ENCODE measurements around the gene ZNF555.
A peak's percentile ranks its signal among the peaks of the same experiment; 100 is the strongest.
"Not testable (repeated sequence)": the region's sequence is repeated elsewhere in the genome, so short reads cannot be mapped to it uniquely, and the experiment has no call there.

ZNF555 gene

DNA sequence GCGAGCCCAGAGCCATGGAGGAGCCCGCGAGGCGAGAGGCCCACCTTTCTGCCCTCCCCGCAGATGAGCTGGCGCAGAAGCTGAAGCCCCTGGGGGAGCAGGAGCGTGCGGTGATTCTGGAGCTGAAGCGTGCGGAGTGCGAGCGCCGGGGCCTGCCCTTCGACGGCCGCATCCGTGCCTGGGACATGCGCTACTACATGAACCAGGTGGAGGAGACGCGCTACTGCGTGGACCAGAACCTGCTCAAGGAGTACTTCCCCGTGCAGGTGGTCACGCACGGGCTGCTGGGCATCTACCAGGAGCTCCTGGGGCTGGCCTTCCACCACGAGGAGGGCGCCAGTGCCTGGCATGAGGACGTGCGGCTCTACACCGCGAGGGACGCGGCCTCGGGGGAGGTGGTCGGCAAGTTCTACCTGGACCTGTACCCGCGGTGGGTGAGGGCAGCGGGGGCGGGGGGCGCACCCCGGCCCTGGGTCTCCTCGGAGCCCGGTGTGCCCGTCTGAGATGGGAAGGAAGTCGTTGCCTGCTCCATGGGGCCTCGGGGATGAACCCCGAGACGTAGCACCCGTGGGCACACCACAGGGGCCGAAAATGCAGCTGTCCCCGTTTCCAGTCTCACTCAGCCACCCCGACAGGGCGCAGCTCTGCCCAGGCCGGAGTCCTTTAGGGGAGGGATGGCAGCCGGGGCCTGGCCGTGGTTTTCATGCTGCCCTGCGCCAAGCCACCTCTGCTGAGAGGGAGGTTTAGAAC, 33.7 kb upstream of the ZNF555 start:
- DNase-seq = no peak

DNA sequence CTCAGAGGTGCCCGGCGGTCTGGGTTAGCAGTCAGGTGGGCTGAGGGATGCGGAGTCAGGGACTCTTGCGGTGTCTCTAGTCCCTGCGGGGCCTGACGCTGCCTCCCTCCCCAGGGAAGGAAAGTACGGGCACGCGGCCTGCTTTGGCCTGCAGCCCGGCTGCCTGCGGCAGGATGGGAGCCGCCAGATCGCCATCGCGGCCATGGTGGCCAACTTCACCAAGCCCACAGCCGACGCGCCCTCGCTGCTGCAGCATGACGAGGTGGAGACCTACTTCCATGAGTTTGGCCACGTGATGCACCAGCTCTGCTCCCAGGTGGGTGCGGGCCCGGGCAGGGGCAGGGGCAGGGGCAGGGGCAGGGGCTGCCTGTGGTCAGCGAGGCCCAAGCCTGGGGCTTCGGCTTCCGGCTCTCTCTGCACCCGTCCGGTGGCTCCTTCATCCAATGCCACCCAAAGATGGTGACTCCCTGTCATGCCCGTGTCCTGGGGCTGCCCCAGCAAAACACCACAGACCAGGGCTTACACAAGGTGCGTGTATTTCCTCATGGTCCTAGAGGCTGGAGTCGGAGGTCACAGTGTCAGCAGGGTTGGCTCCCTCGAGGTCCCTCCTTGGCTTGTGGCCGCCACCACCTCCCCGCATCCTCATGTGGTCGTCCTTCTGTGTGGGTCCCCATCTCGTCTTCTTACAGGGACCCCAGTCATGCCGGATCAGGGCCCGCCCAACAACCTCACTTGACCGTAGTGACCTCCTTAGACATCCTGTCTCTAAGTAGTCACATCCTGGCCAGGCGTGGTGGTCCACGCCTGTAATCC, 32.9 kb upstream of the ZNF555 start:
- no peak for DNase-seq

DNA sequence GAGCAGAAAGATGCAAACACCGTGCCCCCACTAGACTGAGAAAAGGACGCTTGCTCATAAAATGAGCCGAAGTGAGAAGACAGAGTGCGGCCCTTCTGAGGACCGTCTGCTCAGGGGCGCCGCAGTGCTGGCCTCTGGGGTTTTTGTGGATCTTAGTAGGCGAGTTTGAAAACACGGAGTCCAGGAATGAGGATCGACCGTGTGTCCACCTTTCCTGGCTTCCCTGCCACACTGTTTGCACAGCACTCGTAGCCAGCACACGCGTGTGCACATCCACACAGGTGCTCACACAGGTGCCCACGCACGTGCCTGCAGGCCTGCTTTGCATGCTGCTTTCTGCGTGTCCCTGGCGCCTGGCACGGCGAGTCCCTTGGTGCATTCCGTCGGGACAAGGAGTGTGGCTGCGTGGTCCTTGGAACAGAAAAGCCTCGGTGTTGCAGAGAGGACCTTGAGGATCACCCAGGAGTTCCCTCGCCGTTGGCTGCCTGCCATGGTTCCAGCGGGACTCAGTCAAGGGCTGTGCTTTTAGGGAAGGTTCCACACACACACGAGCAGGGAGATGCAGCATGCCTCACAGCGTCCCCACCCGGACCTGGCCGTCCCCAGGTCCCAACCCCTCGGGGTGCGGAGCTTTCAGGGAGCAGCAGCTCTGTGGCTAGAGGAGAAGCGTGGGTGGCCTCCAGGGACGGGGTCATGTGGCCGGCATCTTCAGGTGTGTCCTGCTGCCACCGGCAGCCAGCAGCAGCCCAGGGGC, 31.7 kb upstream of the ZNF555 start:
- no peak for DNase-seq

DNA sequence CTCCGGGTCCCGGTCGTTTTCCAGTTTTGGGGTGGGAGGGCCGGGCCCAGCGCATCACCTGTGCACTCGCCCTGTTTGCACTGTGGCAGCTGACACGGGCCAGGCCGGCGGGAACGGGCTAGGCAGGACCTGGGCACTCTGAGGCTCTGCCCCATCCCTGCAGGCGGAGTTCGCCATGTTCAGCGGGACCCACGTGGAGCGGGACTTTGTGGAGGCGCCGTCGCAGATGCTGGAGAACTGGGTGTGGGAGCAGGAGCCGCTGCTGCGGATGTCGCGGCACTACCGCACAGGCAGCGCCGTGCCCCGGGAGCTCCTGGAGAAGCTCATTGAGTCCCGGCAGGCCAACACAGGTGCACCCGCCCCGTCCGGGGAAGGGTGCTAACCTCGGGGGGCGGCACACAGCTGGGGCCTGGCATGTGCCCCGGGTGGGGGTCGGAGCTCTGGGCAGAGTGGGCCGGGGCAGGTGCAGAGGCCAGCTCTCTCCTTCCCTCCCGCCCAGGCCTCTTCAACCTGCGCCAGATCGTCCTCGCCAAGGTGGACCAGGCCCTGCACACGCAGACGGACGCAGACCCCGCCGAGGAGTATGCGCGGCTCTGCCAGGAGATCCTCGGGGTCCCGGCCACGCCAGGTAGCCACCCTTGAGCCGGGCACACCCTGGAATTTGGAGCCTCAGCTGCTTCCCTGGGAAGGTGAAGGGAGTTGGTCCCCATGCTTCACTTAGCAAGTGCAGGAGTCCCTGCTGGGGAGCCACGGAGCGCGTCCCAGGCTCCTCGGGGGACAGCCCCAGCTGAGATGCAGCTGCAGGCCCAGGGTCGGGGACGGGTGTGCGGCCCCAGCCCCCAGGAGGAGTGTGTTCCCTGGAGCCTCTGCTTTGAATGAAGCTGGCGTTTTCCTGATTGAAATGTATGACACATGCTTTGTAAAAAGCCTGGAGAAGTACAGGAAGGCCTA, 30.9 kb upstream of the ZNF555 start:
- DNase-seq = no peak

DNA sequence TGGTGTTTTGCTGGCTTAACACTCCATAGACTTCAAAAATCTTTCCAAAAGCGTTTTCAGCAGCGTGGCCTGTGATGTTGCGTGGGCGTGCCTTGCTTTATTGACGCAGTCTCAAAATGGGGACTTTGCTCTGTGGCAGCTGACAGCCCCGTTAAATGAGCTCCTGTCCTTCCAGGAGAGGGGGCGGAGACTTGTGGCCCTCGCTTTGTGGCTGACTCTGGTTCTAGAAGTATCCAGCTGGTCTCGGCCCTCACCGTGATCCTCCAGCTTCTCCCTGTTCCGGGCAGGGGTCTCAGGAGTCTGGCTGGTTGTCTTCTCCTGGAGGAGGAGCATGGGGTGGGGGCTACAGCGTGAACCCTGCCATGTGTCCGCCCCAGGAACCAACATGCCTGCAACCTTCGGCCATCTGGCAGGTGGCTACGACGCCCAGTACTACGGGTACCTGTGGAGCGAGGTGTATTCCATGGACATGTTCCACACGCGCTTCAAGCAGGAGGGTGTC, 30.0 kb upstream of the ZNF555 start:
- DNase-seq = no peak

DNA sequence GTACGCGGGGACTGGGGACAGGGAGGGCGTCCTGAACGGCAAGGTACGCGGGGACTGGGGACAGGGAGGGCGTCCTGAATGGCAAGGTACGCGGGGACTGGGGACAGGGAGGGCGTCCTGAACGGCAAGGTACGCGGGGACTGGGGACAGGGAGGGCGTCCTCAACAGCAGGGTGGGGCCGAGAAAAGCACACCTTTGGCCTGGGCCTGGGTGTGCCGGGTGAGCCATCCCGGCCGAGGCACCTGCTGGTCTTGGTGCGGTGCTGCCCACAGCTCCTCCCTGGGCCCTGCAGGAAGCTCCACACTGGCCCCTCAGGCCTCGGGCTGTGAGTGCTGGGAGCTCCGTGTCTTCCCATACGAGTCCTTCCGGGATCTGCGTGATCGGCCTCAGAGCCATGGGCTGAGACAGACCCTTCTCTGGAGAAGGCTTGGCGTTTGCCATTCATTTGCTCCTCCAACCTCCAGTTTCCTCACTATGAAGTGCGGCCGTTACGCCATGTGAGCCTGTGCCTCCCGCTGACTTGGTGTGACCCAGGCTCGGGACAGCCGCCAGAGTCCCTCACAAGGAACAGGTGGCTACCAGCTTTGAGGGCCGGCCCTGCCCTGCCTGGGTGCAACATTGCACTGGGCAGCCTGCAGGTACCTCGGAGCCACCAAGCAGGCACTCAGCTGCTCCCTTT, 29.4 kb upstream of the ZNF555 start:
- DNase-seq = no peak

DNA sequence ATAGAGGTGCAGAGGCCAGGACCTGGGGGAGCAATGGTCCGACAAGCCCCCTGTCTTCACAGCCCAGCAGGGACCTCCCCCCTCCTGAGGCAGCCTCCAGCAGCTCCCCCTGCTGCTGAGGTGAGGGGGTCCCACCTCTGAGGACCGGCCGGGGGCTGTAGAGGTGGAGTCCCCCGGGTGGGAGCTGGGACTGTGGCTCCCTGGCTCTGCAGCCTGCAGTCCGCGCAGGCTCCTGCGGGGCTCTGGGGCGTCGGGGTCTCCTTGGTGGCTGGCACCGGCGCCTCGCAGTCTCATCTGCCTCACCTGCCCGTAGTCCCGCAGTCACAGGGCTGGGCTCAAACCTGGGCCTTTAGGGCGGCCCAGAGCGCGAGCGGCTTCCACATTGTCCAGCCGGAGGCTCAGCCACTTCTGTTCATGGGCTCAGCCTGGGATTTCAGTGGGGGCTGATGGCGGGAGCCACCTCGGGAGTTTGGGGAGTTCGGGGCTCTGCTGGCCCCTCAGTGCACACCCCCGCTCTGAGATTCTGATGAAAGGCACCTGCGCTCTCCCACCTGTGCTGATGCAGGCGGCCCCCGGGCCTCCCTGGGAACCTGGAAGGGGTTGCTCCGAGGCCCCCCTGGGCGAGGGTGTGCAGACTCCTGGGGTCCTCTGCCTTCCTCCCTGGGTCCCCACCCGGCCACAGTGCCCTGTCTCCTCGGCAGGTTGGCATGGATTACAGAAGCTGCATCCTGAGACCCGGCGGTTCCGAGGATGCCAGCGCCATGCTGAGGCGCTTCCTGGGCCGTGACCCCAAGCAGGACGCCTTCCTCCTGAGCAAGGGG, 28.7 kb upstream of the ZNF555 start:
- no peak for DNase-seq

DNA sequence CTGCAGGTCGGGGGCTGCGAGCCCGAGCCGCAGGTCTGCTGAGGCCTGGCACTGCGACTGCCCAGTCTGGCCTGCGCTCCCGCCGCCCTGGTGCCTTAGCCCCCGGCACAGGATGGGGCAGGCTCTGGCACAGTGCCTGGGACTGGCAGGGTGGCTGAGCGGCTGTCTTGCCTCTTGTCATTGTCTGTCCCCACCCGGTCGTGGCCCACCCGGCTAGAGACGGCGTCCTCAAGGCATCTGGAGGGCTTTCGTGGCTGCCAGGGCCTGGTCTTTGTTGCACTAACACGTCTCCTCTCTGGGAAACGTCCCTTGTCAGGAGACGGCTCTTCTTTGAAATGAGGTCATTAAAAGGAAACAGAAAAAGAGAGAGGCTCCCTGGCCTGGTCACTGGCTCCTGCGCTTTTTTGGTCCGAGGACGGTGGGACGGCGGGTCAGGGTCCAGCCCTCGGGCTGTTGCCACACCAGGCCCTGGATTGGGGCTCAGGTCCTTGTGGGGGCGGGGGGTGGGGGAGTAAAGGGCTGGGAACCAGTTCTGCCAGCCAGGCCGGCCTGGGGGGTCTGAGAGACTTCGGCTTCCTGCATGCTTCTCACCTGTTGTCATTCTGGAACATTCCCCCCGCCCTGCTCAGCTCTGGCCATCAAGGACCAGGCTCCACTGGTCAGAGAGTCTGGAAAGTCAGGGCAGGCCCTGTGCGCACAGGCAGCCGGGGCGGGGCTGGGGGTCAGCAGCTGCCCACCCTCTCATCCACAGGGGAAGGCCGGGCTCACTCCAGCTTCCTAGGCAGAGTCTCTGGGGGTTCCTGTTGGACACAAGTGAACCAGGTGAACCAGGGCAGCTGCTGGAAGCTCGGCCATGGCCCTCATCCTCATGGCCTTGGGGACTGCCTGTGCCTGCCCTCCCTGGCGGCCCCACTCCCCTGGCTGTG, 27.8 kb upstream of the ZNF555 start:
- no peak for DNase-seq

DNA sequence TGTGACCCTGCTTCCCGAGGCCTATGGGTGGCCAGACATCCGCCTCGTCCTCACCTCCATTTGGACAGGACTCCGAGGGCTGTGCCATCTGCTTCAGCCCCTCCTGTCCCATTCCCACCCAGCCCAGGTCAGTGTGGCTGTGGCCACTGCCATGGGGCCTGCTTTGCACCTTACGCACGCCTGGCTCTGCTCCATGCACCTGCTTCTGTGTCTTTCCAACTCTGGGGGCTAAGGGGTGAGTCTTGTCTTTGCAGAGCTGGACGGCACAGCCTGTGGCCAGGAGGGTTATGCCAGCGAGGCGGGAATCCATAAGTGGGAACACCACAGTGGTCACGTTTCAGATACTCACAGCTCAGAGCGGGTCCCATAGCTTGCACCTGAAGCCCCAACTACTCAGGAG, 26.8 kb upstream of the ZNF555 start:
- no peak for DNase-seq

DNA sequence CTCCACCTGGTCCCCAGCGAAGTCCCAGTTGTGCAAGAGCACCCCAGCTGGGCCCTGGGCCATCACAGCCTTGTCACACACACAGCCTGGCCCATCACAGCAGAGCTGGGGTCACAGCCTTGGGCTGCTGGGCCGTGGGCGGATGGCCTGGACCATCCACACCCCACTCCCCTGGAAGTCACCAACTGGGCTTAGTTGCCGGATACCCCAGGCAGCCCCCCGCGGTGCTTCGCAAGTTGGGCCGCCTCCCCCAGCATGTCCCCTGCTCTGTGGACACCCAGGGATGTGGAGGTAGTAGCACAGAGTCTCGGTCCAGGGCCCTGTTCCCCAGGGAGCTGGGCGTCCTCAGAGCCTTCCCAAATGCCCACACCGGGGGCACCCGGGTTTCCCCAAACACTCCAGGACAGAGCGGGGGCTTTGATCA, 26.1 kb upstream of the ZNF555 start:
- DNase-seq = no peak

DNA sequence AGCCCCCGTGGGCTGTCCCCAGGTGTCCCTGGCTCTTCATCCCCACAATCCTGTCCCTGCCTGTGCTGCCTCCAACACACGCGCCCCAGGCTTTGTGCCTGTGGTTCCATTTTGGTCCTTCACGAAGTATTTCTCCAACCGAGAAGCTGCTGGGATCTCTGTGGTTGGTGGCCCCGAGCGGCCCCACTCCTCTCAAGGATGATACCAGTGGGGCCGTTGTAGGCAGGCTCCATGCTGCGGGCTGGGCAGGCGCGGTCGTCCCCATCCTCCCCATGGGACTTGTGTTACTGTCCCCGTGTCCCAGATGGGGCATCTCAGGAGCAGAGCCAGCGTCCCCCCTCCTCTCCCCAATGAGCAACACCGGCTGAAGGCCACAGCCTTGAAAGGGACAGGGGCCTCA, 25.4 kb upstream of the ZNF555 start:
- DNase-seq = no peak

DNA sequence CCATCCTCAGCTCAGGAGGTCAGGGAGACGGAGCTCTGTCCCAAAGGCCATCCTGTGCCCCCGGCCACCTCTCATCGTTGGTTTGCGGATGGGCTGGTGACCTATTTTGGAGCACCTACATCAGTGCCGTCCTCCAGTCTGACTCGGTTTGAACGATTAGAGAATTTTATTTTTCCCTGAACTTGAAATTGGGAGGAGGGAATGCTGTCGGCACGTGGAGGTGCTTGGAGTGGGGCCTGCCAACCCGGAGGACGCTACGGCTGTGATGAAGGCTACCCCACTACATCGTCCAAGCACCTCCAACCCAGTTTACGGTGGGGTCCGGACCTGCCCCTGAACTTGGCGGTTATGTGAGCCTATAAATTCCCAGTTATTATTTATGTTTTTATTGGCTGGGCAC, 24.6 kb upstream of the ZNF555 start:
- no peak for DNase-seq

DNA sequence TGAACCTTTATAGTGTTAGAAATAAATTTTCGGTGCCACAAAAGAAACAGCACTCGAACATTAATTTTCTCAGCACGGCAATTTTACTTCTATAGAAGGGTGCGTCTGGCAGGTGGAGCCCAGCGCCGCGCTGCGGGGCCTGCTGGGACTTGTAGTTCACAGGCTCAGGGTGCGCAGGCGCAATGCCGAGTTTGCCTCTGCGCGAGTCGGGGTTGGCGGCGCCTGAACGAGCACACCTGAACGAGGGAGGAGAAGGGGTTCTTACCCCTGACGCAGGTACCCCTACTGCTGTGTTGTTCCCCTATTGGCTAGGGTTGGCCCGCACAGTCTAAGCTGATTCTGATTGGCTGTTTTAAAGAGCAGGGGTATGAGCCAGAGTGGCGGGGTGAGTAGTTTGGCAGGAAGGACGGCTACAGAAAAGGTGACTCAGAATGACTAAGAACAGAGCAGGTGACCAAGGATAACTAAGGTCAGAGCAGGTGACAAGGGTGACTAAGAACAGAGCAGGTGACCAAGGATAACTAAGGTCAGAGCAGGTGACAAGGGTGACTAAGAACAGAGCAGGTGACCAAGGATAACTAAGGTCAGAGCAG, 23.9 kb upstream of the ZNF555 start:
- not testable (repeated sequence) for DNase-seq

DNA sequence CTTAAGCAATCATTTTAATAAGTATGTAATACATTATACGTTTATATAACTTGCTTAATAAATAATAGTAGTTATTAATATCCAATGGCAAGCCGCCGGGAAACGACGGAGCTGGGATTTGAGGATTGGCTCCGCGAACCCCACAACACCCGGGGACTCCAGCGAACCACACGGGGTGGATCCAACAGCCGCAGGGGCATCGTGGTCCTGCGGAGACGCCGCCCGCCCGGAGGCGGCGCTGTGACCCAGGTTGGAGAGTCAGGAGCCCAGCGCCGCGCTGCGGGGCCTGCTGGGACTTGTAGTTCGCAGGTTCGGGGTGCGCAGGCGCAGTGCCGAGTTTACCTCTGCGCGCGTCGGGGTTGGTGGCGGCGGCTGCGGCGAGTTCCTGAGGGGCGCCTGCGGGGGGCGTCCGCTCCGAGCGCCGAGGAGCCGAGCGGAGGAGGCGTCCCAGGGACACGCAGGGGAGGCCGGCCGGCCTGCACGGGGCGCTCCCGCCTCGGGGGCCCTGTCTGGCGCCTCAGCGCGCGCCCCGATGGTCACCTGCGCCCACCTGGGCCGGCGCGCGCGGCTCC, 21.6 kb upstream of the ZNF555 start, which contains the start of gene ZNF554:
Gene ZNF554 (plus strand): TSS at position 329 of the 572 bp plus-strand sequence. CDS start 204 bp downstream, at position 533.
- peak; percentile 99 for DNase-seq

DNA sequence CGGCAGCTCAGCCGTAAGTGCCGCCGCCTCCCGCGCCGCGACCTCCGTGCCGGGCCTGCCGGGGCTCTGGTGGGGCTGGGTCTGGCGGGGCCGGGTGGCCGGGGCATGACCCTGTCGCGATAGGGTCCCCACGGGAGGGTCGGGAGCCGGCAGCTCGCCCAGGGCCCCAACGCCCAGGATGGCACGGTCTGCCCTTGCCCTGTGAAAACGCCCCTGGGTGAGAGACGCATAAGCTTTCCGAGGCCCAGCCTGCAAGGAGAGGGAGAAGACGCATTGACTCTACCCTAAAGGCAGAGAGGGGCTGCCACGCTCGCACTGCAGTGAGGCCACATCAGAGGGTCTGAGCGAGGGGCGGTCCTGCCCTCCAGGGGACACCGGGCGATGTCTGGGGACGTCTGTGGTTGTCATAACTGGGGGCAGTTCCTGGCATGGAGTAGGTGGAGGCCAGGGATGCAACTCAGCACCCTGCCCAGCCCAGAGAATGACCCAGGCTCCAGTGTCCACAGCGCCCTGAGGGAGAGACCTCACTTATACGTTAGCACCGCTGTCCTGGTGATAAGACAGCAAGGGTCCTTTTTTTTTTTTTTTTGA, 21.1 kb upstream of the ZNF555 start:
- DNase-seq = no peak

DNA sequence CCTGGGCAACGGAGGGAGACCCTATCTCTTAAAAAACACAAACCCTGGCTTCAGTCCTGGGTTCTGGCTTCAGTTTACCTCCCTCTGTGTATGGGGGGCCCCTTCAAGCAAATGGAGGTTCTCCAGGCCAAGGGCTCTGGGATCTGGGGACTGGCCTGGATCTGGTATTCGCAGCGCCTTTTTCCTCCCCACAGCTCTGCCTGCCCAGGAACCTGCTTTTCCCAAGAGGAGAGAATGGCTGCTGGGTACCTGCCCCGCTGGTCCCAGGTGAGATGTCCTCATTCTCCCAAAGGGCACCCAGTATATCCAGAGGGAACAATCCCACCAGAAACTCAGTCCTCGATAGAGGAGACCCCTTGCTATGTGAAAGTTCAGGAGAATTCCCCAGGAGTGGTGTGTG, 18.4 kb upstream of the ZNF555 start:
- no peak for DNase-seq

DNA sequence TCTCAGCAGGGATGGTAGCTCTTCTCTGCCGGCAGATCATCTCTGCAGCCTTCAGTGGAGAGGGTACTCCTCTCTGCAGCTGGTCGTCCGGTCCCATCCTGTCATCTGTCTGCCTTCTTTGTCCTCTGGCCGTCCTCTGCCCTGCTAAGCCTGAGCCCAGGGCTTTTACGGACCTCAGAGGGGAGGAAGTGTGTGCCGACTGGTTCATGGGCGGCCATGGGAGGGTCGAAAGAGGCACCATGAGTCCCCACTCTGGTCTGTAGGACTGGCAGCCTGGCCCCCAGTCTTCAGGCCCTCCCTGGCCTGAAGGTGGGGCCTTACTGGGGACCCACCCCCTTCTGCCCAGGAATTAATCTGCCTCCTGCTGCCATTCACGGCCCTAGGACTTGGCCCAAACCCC, 17.6 kb upstream of the ZNF555 start:
- DNase-seq = no peak

DNA sequence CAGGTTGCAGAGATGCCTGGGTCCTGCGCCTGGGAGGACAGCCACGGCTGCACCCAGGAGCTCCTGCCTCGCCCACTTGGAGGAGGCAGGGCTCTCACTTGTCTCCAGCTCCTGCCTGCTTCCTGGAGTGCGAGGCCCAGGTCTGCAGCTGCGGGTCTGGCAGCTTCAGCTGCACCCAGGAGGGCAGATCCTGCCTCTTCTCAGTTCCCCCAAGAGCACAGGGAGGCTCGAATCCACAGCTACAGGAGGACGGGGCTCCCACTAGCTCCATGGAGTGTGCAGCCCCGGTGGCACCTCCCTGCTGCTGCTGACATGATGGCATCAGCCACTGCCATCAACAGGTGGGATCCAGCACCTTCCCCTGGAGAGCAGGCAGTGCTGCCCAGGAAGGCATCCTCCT, 17.1 kb upstream of the ZNF555 start:
- no peak for DNase-seq

All from activated T-cell treated with anti-CD3 and anti-CD28 coated beads, Interleukin-2, amount 50 U/mL, for 1 hour (primary cell).